ENCODE data around the gene KRTAP4-5. TPM values are rescaled to one million over a fixed set of nuclear protein-coding genes. Genes with fewer than 3 reads are reported as not detected.
"Not testable (repeated sequence)": the region's sequence is repeated elsewhere in the genome, so short reads cannot be mapped to it uniquely, and the experiment has no call there.

KRTAP4-5 gene
- not detected for total RNA-seq

DNA sequence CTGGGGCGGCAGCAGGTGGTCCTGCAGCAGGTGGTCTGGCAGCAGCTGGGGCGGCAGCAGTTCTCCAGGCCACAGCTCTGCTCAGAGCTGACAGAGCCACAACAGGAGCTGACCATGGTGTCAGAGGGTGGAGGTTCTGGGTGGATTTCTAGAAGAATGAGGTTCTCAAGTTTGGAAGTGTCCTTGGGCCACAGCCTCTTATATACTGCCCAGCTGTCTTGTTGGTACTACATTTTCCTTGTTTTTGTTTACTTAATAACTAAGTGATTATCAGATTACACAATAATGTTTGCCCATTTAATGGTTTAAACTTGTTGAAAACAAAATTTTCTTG, at the start of gene KRTAP4-5:
TSS of gene KRTAP4-5 (minus strand) at position 174 of the 334 bp plus-strand sequence. CDS start at position 116, 58 bp downstream.
- no peaks in the 10 kb centered on the region for H3K27me3 ChIP-seq (ENCODE audit: insufficient read depth, low read length)
- no peaks in the 10 kb centered on the region for H3K9me3 ChIP-seq (ENCODE audit: low read depth, low read length)
- H3K4me1 ChIP-seq (ENCODE audit: insufficient read depth, low read length): no peaks in the 10 kb centered on the region
- no peak within 1 kb of the TSS for H3K4me3 ChIP-seq (ENCODE audit: low read length)

DNA sequence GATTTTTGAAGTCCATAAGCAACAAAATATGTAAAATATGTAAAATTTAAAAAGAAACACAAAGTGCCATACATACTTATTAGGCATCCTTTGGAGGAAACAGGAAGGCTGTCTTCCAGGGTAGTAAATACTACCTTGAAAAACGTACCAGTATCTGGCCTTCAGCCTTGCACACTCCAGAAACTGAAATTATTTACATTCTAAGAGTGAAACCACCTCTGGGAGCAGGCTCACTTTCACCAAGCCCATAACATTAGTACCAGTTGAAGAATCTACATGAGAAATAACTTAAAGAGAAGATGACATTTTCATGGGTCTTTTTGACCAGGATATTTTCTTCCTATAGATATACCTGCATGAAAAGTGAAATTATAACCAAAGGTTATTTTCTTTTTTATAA, 46.4 kb upstream of the KRTAP4-5 start:
- H3K27me3 ChIP-seq (ENCODE audit: insufficient read depth, low read length): peaks cover 2% of the 10 kb centered on the region
- no peaks in the 10 kb centered on the region for H3K9me3 ChIP-seq (ENCODE audit: low read depth, low read length)
- H3K4me3 ChIP-seq (ENCODE audit: low read length): no peak overlapping the region
- no peaks in the 10 kb centered on the region for H3K4me1 ChIP-seq (ENCODE audit: insufficient read depth, low read length)

DNA sequence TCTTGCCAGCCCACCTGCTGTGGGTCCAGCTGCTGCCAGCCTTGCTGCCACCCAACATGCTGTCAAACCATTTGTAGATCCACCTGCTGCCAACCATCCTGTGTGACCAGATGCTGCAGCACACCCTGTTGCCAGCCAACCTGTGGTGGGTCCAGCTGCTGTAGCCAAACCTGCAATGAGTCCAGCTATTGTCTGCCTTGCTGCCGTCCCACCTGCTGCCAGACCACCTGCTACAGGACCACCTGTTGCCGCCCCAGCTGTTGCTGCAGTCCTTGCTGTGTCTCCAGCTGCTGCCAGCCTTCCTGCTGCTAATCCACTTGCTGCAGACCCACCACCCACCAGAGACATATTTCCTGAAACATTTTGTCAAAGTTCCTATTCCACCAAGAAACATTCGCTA, 40.7 kb upstream of the KRTAP4-5 start:
- no peak overlapping the region for H3K4me3 ChIP-seq (ENCODE audit: low read length)
- peaks cover 6% of the 10 kb centered on the region for H3K27me3 ChIP-seq (ENCODE audit: insufficient read depth, low read length)
- H3K4me1 ChIP-seq (ENCODE audit: insufficient read depth, low read length): no peaks in the 10 kb centered on the region
- no peaks in the 10 kb centered on the region for H3K9me3 ChIP-seq (ENCODE audit: low read depth, low read length)

DNA sequence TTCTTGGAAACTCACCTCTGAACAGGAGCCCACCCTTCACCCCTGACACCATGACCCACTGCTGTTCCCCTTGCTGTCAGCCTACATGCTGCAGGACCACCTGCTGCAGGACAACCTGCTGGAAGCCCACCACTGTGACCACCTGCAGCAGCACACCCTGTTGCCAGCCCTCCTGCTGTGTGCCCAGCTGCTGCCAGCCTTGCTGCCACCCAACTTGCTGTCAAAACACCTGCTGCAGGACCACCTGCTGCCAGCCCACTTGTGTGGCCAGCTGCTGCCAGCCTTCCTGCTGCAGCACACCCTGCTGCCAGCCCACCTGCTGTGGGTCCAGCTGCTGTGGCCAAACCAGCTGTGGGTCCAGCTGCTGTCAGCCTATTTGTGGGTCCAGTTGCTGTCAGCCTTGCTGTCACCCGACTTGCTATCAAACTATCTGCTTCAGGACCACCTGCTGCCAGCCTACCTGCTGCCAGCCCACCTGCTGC, 40.3 kb upstream of the KRTAP4-5 start, which contains the start of gene KRTAP9-1:
TSS of gene KRTAP9-1 (plus strand) at position 51 of the 482 bp plus-strand sequence. CDS start at position 51, 0 bp downstream.
- not testable (repeated sequence) for H3K9me3 ChIP-seq (ENCODE audit: low read depth, low read length); H3K4me3 ChIP-seq (ENCODE audit: low read length); H3K27me3 ChIP-seq (ENCODE audit: insufficient read depth, low read length); H3K4me1 ChIP-seq (ENCODE audit: insufficient read depth, low read length)

DNA sequence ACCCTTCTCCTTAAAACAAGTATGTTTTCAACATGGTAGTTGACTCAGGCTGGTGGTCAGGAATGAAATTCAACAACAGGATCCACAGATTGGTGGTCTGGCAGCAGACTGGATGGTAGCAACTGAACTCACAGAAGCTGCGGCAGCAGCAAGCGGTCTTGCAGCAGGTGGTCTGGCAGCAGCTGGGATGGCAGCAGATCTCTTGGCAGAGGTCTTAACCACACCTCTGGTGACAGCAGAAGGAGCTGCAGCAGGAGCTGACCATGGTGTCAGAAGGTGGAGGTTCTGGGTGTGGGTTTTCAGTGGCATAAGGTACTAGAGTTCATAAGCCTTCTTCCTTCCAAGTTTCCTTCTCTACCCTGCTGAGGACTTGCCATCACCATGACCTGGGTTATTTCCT, 37.2 kb upstream of the KRTAP4-5 start:
- no peaks in the 10 kb centered on the region for H3K4me1 ChIP-seq (ENCODE audit: insufficient read depth, low read length)
- no peak overlapping the region for H3K4me3 ChIP-seq (ENCODE audit: low read length)
- H3K27me3 ChIP-seq (ENCODE audit: insufficient read depth, low read length): peaks cover 6% of the 10 kb centered on the region
- no peaks in the 10 kb centered on the region for H3K9me3 ChIP-seq (ENCODE audit: low read depth, low read length)

DNA sequence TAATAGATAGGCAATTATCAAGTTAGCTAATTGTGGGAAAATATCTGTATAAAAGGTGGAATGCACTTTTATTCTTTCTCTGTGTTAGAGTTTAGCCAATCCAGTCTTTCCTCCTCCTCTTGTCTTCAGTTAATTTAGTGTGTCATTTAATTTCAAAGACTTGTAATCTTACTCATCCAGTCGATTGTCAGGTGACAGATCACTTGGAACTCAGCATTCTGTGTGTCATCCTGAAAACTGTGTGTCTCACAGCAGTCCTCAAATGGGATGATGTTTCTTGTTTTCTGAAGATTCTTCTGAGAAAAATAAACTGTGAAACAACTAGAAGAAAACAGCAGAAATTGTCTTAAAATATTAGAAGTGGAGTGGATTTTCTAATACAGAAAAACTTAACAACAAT, 35.4 kb upstream of the KRTAP4-5 start:
- Histone ChIP-seq H3K4me3 (ENCODE audit: low read length) (no peak overlapping the region), H3K9me3 (ENCODE audit: low read depth, low read length) (no peaks in the 10 kb centered on the region), H3K4me1 (ENCODE audit: insufficient read depth, low read length) (no peaks in the 10 kb centered on the region), H3K27me3 (ENCODE audit: insufficient read depth, low read length) (peaks cover 3% of the 10 kb centered on the region)

DNA sequence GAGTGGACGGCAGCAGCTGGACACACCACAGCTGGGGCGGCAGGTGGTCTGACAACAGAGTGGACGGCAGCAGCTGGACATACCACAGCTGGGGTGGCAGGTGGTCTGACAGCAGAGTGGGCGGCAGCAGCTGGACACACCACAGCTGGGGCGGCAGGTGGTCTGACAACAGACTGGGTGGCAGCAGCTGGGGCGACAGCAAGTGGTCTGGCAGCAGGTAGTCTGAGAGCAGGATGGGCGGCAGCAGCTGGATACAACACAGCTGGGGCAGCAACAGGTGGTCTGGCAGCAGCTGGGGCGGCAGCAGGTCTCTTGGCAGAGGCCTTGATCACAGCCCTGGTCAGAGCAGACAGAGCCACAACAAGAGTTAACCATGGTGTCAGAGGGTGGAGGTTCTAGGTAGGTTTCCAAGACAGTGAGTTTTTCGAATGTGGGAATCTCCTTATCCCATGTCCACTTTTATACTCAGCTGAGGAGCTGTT, 34.9 kb upstream of the KRTAP4-5 start, which contains the start of gene KRTAP4-1:
TSS of gene KRTAP4-1 (minus strand) at position 432 of the 482 bp plus-strand sequence. CDS start at position 375, 57 bp downstream.
- Histone ChIP-seq H3K27me3 (ENCODE audit: insufficient read depth, low read length) (peaks cover 3% of the 10 kb centered on the region), H3K4me3 (ENCODE audit: low read length) (no peak within 1 kb of the TSS), H3K4me1 (ENCODE audit: insufficient read depth, low read length) (no peaks in the 10 kb centered on the region), H3K9me3 (ENCODE audit: low read depth, low read length) (no peaks in the 10 kb centered on the region)

DNA sequence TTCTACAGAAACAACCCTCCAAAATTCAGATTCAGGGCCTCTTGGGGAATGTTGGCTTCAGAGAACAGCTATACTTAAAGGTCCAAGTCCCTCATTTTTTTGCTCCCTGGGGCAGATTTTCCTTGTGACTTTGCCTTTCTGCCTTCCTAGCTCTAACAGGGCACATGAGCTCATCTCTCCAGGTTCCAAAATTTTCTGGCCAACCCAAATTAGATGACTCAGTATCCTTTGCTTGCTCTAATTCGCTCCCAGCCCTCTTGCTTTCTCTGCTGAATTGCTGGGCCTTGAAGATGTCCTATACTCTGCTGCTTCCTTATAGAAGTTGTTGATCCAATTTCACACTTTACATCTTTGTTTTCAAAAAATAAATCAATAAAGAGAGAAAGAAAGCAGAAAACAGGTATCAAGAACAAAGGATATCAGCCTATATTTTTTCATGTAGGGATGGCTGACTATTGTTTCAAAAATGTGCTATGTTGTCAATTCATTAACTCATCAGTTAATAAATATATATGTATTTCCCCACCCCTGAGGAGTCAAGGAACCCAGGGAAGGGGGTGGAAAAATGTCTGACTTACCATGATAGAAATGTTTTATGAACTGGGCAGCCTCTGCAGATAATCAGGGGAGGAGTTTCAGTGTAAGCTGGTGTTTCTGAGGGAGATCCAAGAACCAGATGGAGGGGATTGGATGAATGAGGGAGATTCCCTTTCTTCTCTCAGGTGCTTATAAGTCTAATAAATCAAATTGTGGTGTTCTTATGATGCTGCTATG, 29.4 kb upstream of the KRTAP4-5 start:
- no peaks in the 10 kb centered on the region for H3K27me3 ChIP-seq (ENCODE audit: insufficient read depth, low read length)
- no peaks in the 10 kb centered on the region for H3K9me3 ChIP-seq (ENCODE audit: low read depth, low read length)
- H3K4me3 ChIP-seq (ENCODE audit: low read length): no peak overlapping the region
- peaks cover 20% of the 10 kb centered on the region for H3K4me1 ChIP-seq (ENCODE audit: insufficient read depth, low read length)

DNA sequence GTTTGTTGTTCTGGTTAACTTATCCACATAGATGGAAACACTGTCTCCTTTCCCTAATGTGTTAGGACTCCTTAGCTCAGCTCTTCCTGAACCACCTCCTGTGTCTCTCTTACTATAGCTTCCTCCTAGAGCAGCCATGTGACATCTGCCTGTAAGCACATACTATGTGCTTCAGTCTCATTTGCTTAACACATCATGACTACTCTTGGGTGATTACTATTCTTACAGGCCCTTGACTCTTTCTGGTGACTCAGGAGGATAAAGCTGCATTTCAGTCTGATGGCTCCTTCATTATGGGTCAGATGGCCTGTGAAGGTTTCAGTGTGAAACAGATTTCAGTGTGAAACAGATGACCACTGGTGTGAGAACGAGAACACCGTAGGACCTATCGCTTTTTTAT, 28.7 kb upstream of the KRTAP4-5 start:
- Histone ChIP-seq H3K4me1 (ENCODE audit: insufficient read depth, low read length) (peaks cover 20% of the 10 kb centered on the region), H3K9me3 (ENCODE audit: low read depth, low read length) (no peaks in the 10 kb centered on the region), H3K27me3 (ENCODE audit: insufficient read depth, low read length) (no peaks in the 10 kb centered on the region), H3K4me3 (ENCODE audit: low read length) (no peak overlapping the region)

DNA sequence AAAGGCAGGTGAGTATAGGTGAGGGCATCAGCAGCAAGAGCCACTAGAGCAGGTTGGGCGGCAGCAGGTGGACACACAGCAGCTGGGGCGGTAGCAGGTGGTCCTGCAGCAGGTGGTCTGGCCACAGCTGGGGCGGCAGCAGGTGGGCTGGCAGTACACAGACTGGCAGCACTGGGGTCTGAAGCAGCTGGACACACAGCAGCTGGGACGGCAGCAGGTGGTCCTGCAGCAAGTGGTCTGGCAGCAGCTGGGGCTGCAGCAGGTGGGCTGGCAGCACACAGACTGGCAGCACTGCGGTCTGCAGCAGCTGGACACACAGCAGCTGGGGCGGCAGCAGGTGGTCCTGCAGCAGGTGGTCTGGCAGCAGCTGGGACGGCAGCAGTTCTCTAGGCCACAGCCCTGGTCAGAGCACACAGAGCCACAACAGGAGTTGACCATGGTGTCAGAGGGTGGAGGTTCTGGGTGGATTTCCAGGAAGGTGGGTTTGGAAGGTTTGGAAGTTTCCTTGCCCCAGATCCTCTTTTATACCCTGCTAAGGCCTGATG, 28.2 kb upstream of the KRTAP4-5 start, which contains the start of gene KRTAP4-2:
TSS of gene KRTAP4-2 (minus strand) at position 495 of the 545 bp plus-strand sequence. CDS start at position 438, 57 bp downstream.
- H3K27me3 ChIP-seq (ENCODE audit: insufficient read depth, low read length): no peaks in the 10 kb centered on the region
- peaks cover 20% of the 10 kb centered on the region for H3K4me1 ChIP-seq (ENCODE audit: insufficient read depth, low read length)
- H3K4me3 ChIP-seq (ENCODE audit: low read length): no peak within 1 kb of the TSS
- no peaks in the 10 kb centered on the region for H3K9me3 ChIP-seq (ENCODE audit: low read depth, low read length)

DNA sequence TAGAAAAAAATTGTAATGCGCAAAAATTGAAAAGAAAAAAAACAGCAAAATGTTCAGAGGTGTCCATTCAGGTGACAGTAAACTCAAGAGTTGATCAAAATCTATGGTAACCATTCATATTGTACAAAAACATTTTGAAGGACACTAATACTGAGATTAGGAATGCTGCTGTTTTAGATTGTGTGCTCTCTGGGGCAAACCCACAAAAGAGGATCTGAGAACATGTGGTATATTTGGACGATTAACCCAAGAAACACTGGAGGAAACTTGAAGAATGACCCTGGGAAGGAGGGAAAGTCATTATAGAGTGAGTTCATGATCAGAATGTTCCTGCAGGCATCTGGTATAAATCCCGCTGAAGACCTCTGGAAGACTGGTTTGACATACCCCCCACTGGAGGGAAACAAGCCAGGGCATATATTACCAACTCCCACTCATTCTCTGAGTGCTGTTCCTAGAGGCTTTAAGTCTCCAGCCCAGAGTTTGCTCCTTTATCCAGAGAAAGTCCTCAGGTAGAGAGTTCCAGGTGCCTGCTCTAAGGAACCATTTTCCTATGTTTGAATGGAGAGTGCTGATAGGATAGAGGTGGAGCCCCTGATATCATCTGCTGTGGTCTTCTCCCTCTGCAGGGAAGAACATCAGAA, 27.2 kb upstream of the KRTAP4-5 start:
- H3K9me3 ChIP-seq (ENCODE audit: low read depth, low read length): no peaks in the 10 kb centered on the region
- no peak overlapping the region for H3K4me3 ChIP-seq (ENCODE audit: low read length)
- H3K27me3 ChIP-seq (ENCODE audit: insufficient read depth, low read length): no peaks in the 10 kb centered on the region
- H3K4me1 ChIP-seq (ENCODE audit: insufficient read depth, low read length): peaks cover 20% of the 10 kb centered on the region

DNA sequence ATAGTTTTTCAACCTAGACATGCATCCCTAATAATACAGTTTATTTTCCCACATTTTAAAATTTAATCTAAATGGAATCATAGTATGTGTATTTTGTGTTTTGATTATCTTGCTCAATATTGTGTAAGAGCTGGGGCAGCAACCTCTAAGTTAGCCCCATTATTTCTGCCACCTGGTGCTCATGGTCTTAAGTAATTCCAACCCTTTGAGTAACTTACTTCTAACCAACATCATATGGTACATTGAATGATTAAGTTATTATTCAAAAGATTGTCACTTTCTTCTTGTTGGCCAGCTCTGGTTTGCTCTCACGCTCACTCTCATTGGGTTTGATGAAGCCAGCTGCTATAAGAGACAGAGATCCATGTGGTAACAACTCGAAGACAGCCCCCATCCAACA, 22.3 kb upstream of the KRTAP4-5 start:
- H3K4me3 ChIP-seq (ENCODE audit: low read length): no peak overlapping the region
- peaks cover 11% of the 10 kb centered on the region for H3K4me1 ChIP-seq (ENCODE audit: insufficient read depth, low read length)
- no peaks in the 10 kb centered on the region for H3K27me3 ChIP-seq (ENCODE audit: insufficient read depth, low read length)

DNA sequence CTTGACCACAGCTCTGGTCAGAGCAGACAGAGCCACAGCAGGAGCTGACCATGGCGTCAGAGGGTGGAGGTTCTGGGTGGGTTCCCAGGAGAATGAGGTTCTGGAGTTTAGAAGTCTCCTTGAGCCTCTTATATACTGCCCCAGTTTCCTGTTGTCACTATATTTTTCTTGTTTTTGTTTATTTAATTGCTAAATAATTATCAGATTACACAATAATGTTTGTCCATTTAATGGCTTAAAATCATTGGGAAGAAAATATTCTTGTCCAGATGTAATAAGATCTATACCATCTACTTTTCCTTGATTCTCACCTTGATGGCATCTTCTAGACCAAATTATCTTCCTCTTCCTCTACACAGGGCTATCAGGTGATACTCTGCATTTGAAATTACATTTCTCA, 18.5 kb upstream of the KRTAP4-5 start, which contains the start of gene KRTAP4-3:
TSS of gene KRTAP4-3 (minus strand) at position 101 of the 400 bp plus-strand sequence. CDS start at position 52, 49 bp downstream.
- Histone ChIP-seq H3K4me1 (ENCODE audit: insufficient read depth, low read length) (no peaks in the 10 kb centered on the region), H3K9me3 (ENCODE audit: low read depth, low read length) (no peaks in the 10 kb centered on the region), H3K27me3 (ENCODE audit: insufficient read depth, low read length) (peaks cover 3% of the 10 kb centered on the region)

More for the DNA sequence above, 22.3 kb upstream of the KRTAP4-5 start:
- no peaks in the 10 kb centered on the region for H3K9me3 ChIP-seq (ENCODE audit: low read depth, low read length)

DNA sequence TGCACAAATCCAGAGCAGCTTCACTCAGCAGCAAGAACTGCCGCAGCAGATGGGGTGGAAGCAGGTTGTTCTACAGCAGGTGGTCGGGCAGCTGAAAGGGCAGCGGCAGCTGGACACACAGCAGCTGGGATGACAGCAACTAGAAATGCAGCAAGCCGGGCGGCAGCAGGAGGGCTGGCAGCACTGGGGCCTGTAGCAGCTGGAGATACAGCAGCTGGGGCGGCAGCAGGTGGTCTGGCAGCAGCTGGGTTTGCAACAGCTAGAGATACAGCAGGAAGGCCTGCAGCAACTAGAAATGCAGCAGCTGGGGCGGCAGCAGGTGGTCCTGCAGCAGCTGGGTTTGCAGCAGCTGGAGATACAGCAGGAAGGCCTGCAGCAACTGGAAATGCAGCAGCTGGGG, 17.9 kb upstream of the KRTAP4-5 start:
- Histone ChIP-seq H3K4me3 (ENCODE audit: low read length) (no peak overlapping the region), H3K4me1 (ENCODE audit: insufficient read depth, low read length) (no peaks in the 10 kb centered on the region), H3K9me3 (ENCODE audit: low read depth, low read length) (no peaks in the 10 kb centered on the region), H3K27me3 (ENCODE audit: insufficient read depth, low read length) (peaks cover 3% of the 10 kb centered on the region)

More for the DNA sequence above, 18.5 kb upstream of the KRTAP4-5 start, which contains the start of gene KRTAP4-3:
- H3K4me3 ChIP-seq (ENCODE audit: low read length): no peak within 1 kb of the TSS

DNA sequence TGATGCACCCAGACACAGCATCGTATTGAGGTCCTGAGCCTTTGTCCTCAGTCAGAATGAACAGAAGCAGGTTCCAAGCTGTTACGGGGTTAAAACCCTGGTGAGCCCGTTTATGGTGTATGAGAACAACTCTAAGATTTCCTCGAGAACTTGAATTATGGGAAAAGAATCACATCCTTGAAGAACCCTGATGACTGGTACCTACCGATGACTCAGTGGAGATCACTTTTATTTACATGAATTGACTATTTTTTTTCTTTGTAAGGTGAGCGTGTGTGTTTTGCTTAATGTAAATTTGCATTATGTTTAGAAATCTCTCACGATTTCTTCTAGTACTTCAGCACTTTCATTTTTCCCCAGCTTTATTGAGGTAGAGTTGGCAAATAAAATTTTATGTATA, 14.2 kb upstream of the KRTAP4-5 start:
- no peaks in the 10 kb centered on the region for H3K9me3 ChIP-seq (ENCODE audit: low read depth, low read length)
- H3K4me1 ChIP-seq (ENCODE audit: insufficient read depth, low read length): no peaks in the 10 kb centered on the region
- peaks cover 3% of the 10 kb centered on the region for H3K27me3 ChIP-seq (ENCODE audit: insufficient read depth, low read length)
- H3K4me3 ChIP-seq (ENCODE audit: low read length): no peak overlapping the region

Measured in mononuclear cell (primary cell).